ENCODE measurements around the gene SGTB. TPM values are rescaled to one million over a fixed set of nuclear protein-coding genes. Genes with fewer than 3 reads are reported as not detected.

SGTB gene
- total and polyA plus RNA-seq, 2 donors (not counting 1 experiment from before 2014, with no cell fraction given) = 1.8 to 5.5 TPM

GRCh38 chr5:65730910-65731309 is 9.0 kb upstream of the SGTB start:
- no peak for TF ChIP-seq EZH2 (IDR thresholded peaks at IDR 0.05; ENCODE audit: borderline replicate concordance, insufficient read depth, low read depth, low read length, poor library complexity, severe bottlenecking)
- TF ChIP-seq, protein P1, sequence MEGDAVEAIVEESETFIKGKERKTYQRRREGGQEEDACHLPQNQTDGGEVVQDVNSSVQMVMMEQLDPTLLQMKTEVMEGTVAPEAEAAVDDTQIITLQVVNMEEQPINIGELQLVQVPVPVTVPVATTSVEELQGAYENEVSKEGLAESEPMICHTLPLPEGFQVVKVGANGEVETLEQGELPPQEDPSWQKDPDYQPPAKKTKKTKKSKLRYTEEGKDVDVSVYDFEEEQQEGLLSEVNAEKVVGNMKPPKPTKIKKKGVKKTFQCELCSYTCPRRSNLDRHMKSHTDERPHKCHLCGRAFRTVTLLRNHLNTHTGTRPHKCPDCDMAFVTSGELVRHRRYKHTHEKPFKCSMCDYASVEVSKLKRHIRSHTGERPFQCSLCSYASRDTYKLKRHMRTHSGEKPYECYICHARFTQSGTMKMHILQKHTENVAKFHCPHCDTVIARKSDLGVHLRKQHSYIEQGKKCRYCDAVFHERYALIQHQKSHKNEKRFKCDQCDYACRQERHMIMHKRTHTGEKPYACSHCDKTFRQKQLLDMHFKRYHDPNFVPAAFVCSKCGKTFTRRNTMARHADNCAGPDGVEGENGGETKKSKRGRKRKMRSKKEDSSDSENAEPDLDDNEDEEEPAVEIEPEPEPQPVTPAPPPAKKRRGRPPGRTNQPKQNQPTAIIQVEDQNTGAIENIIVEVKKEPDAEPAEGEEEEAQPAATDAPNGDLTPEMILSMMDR (IDR thresholded peaks at IDR 0.05) = no peak
- peaks cover 5% of the 10 kb centered on the region for H3K79me2 ChIP-seq (ENCODE audit: control insufficient read depth, insufficient read depth, low read length)

DNA sequence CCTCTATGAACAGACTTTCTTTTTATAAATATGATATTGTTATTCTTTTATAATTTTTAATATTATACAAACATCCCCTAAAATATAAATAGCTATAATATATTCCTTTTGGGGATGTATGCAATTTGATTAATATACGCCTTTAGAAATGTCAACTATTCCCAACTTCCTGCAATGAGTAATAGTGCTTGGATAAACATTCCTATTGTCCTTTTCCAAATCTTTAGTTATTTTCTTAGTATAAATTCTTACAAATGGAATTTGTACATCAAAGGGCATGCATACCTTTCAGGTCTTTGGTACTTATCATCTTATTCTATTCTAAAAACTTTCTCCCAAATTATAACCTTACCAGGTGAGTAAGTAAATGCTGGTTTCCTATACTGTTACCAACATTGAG is 6.3 kb upstream of the SGTB start:
- H3K27me3 Mint-ChIP-seq = no peaks in the 10 kb centered on the region
- H3K27ac Mint-ChIP-seq = no peak overlapping the region
- intact Hi-C loops (cut with micrococcal nuclease) = loop anchor here (10.0 kb wide), 3 partner anchors 287 to 1487 kb away; no protein-coding TSS in a partner anchor
- Histone ChIP-seq H3K9me3 (ENCODE audit: control extremely low read depth in 1 of 3, control insufficient read depth in 2 of 3, insufficient read depth in 1 of 3, low read length in 2 of 3) (no peaks in the 10 kb centered on the region), H3K79me2 (ENCODE audit: control insufficient read depth, insufficient read depth, low read length) (no peaks in the 10 kb centered on the region), H3K4me1 (ENCODE audit: control insufficient read depth in 2 of 2, insufficient read depth in 2 of 2, low read length in 2 of 2) (peaks cover 0 to 7% of the 10 kb centered on the region in 2 donors), H3K36me3 (replicated peaks in 1 of 2; ENCODE audit: control extremely low read depth in 1 of 2, control insufficient read depth in 1 of 2, extremely low read depth in 1 of 2, insufficient read depth in 2 of 2, low read length in 1 of 2) (no peaks in the 10 kb centered on the region), H3K4me2 (replicated peaks; ENCODE audit: low read depth, low read length, poor library complexity, severe bottlenecking) (no peak overlapping the region), H3K9ac (ENCODE audit: low read length) (no peak overlapping the region), H2AFZ (ENCODE audit: insufficient read depth, low read depth, low read length, poor library complexity, severe bottlenecking) (no peak overlapping the region), H3K27me3 (replicated peaks in 1 of 4; ENCODE audit: control extremely low read depth in 1 of 4, control insufficient read depth in 3 of 4, insufficient read depth in 4 of 4, low read length in 3 of 4) (no peaks in the 10 kb centered on the region), H3K4me3 (ENCODE audit: control extremely low read depth in 1 of 5, extremely low read depth in 1 of 5, insufficient read depth in 1 of 5, low read depth in 2 of 5, low read length in 4 of 5) (no peak overlapping the region), H3K27ac (ENCODE audit: low read length in 2 of 2) (no peak overlapping the region), H4K20me1 (ENCODE audit: control insufficient read depth, insufficient read depth, low read length, poor library complexity, severe bottlenecking) (no peaks in the 10 kb centered on the region)
- no peak overlapping the region for H3K4me3 Mint-ChIP-seq
- H3K9me3 Mint-ChIP-seq (ENCODE audit: insufficient read depth) = no peaks in the 10 kb centered on the region
- ATAC-seq (ENCODE audit: low read depth) (no peak), DNase-seq (no peak)
- H3K4me1 Mint-ChIP-seq = peaks cover 7% of the 10 kb centered on the region
- TF ChIP-seq, protein P1 (IDR thresholded peaks at IDR 0.05) = no peak
- no peak for TF ChIP-seq EZH2 (IDR thresholded peaks at IDR 0.05; ENCODE audit: borderline replicate concordance, insufficient read depth, low read depth, low read length, poor library complexity, severe bottlenecking)
- ChIA-PET CTCF (no interaction called here), POLR2A (no interaction called here)
- no CpG with 5 or more reads among the region's 1 CpG for WGBS (ENCODE audit: insufficient coverage)

More at GRCh38 chr5:65730910-65731309, 9.0 kb upstream of the SGTB start:
- Histone ChIP-seq H2AFZ (ENCODE audit: insufficient read depth, low read depth, low read length, poor library complexity, severe bottlenecking) (no peak overlapping the region), H3K36me3 (replicated peaks in 1 of 2; ENCODE audit: control extremely low read depth in 1 of 2, control insufficient read depth in 1 of 2, extremely low read depth in 1 of 2, insufficient read depth in 2 of 2, low read length in 1 of 2) (no peaks in the 10 kb centered on the region), H4K20me1 (ENCODE audit: control insufficient read depth, insufficient read depth, low read length, poor library complexity, severe bottlenecking) (no peaks in the 10 kb centered on the region), H3K27me3 (replicated peaks in 1 of 4; ENCODE audit: control extremely low read depth in 1 of 4, control insufficient read depth in 3 of 4, insufficient read depth in 4 of 4, low read length in 3 of 4) (no peaks in the 10 kb centered on the region), H3K4me3 (ENCODE audit: control extremely low read depth in 1 of 5, extremely low read depth in 1 of 5, insufficient read depth in 1 of 5, low read depth in 2 of 5, low read length in 4 of 5) (no peak overlapping the region), H3K9ac (ENCODE audit: low read length) (no peak overlapping the region), H3K4me2 (replicated peaks; ENCODE audit: low read depth, low read length, poor library complexity, severe bottlenecking) (no peak overlapping the region), H3K4me1 (ENCODE audit: control insufficient read depth in 2 of 2, insufficient read depth in 2 of 2, low read length in 2 of 2) (peaks cover 12 to 19% of the 10 kb centered on the region in 2 donors), H3K9me3 (ENCODE audit: control extremely low read depth in 1 of 3, control insufficient read depth in 2 of 3, insufficient read depth in 1 of 3, low read length in 2 of 3) (no peaks in the 10 kb centered on the region), H3K27ac (ENCODE audit: low read length in 2 of 2) (no peak overlapping the region)
- H3K4me1 Mint-ChIP-seq = peaks cover 17% of the 10 kb centered on the region
- DNase-seq = no peak
- H3K27ac Mint-ChIP-seq = no peak overlapping the region
- no CpG with 5 or more reads among the region's 2 CpGs for WGBS (ENCODE audit: insufficient coverage)
- no peaks in the 10 kb centered on the region for H3K27me3 Mint-ChIP-seq
- H3K9me3 Mint-ChIP-seq (ENCODE audit: insufficient read depth) = no peaks in the 10 kb centered on the region
- no peak for ATAC-seq (ENCODE audit: low read depth)
- intact Hi-C loops (cut with micrococcal nuclease) = no loop called here
- H3K4me3 Mint-ChIP-seq = no peak overlapping the region
- ChIA-PET POLR2A (no interaction called here), CTCF (no interaction called here)
